Measurements from ENCODE around the gene C12orf43.

Gene C12orf43

DNA sequence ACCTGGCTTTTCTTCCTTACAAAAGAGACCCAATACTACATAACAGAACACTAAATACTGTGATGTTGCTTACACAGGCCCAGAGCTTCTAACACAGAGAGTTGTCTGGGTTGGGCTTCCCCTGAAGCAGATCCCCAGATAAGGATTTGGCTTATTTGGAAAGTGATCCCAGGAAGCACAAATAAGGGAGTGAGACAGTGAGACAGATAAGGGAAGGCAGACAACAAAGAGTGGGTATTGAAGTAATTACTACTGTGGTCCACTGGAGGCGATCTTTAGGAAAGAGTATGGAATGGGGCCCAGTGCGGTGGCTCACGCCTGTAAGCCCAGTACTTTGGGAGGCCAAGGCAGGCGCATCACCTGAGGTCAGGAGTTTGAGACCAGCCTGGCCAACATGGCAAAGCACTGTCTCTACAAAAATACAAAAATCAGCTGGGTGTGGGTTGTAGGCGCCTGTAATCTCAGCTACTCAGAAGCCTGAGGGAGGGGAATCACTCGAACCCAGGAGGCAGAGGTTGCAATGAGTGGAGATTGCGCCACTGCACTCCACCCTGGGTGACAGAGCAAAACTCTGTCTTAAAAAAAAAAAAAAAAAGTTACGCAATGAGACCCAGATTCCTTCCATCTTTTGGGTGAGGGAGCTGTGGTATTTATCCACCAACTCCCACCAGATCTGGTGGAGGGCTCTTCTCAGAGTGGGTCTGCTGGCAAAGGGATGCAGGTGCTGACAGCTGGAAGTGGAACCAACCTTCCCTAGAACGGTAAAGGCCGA, 10.2 kb upstream of the C12orf43 start:
- DNase-seq: no peak

DNA sequence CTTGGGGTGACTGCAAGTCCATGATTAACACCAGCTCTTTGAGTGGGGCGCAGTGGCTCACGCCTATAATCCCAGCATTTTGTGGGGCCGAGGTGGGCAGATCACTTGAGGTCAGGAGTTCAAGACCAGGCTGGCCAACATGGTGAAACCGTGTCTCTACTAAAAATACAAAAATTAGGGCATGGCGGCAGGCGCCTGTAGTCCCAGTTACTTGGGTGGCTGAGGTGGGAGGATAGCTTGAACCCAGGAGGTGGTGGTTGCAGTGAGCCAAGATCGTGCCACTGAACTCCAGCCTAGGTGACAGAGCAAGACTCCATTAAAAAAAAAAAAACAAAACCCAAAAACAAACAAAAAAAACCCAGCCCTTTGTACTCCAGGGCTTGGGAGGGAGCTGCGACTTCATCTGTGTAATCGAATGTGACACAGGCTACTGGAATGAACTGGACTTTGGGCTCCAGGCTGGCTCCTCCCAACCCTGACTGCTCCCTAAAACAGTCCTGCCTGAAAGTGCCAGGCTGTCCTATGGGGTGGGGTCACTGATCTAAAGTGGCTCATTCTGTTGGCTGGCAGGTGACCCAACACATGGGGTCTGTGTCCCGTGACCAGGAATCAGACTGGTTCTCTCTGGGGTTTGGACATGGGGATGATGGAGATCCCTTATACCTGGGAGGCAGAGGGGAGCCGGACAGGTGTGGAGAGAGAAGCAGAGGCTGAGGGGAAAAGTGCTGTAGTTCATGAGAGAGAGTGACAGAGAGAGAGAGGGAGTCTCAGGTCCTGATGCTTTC, 9.3 kb upstream of the C12orf43 start:
- no peak for DNase-seq

DNA sequence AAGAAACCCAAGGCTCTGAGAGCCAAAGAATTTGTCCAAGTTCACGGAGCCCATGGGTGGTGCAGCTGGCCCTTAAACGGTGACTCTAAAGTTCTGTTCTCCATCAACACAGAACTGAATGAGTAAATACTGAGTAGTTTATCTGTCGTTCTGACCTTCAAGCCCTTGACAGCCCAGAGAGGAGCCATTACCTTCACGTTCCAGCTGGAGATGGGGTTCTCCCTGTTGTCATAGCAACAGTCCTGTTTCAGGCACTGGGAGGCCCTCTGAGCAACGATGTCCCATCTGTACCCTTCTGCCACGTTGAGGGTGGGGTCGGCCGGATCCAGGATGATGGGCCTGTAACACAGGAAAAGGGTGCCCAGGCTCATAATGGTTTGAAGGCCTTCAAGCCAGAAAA, 7.5 kb upstream of the C12orf43 start:
- DNase-seq: no peak

DNA sequence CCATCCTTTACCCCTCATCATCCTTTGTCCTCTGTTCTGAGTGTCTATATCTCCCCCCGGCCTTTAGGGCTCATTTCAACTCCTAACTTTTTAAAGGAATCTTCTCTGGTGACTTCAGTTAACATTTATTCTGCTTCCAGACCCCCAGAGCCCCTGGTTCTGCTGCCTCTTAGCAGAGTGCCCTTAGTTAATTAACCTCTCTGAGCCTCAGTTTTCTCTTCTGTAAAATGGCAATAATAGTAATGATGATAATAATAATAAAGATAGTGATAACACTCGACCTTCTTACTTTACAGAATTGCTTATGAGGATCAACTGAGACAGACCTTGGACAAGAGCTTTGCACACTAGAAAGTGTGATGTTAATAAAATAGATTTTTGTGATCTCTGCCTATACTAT, 6.4 kb upstream of the C12orf43 start:
- no peak for DNase-seq

DNA sequence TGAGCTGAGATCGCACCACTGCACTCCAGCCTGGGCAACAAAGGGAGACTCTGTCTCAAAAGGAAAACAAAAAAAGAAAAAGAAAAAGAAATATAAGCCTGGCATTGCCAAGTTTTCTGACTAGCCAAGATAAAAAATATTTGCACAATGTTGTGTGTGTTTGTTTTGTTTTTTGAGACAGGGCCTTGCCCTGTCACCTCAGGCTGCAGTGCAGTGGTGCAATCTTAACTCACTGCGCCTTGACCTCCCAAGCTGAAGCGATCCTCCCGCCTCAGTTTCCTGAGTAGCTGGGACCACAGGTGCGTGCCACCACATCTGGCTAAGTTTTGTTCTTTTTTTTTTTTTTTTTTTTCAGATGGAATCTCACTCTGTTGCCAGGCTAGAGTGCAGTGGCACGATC, 5.5 kb upstream of the C12orf43 start:
- no peak for DNase-seq

DNA sequence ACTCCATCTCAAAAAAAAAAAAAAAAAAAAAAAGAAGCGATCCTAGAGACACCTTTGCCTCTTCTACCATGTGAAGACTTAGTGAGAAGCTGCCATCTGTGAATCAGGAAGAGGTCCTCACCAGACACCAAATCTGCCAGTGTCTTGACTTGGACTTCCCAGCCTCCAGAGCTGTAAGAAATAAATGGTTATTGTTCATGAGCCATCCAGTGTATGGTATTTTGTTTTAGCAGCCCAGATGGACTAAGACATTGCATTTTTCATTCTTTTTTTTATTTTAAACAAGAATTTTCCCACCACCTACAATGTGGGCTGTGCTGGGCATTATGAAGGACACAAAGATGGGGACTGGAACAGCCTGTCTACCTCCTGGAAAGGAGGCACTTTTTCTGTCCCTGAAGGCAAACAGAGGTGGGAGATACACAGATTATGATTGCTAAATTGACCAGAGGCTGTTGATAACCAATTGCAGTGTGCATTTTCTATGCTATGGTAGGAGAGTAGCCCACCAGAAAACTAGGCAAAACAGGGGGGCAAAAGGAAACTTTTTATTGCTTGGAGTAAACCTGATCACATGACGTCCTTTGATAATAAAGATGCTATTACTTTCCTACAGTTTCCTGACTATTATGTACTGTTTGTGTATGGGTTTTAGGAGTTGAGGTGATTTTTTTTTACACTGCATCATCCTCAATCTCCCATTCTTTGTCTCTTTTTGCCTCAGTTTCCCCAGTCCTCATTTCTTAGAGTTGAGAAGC, 2.8 kb upstream of the C12orf43 start:
- no peak for DNase-seq

DNA sequence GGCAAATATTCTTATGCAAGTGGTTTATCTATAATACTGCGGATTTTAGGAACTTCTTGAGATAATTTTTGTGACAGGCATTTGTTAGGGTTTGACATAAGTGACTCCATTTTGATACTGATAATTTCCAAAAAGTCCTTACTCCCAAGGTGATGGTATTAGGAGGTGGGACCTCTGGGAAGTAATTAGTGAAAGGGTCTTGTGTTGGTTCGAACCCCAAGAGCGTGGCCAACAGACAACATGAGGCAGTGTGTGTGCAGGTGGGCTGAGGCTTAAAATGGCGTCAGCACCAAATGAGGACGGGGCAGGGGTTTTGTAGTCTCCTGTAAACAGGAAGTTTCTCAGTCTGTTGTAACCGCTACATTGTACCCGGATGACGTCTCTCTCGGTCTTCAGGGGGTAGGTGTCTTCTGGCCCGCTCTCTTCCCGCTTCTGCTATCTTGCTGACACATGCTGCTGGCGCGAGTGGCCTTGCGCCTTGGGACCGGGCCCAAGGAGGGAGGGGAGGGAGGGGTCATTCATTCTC, 1.7 kb upstream of the C12orf43 start:
- no peak for DNase-seq

DNA sequence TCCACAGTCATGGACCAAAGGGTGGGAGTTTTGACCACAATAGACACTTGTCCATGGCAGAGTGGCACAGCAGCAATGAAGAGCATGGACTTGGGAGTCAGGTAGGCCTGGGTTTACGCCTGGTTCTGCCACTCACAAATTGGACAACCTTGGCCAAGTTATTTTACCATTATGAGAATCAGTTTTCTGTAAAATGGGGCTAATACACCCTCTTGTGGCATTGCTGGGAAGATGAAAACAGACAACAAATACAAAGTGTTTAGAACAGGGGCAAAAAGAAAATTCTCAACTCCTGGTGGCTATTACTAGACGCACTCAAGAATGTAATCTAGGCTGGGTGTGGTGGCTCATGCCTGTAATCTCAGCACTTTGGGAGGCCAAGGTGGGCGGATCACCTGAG, 2.6 kb downstream of the C12orf43 start:
- DNase-seq: no peak

DNA sequence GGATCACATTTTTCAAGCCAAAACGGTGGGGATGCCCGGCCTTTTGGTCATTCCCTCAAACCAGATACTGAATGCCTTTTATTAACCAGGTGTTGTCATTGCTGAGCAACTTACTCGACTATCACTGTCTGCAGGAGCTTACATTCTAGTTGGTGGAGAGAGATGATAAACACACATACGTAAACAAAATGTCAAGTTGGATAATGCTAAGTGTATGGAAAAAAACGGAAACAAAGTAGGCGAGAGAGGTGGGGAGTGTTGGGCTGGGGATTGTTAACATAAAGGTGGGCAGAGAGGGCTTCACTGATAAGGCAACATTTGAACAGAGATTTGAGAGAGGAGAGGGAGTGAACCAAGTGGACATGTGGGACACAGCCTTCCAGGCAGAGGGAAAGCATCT, 4.5 kb downstream of the C12orf43 start:
- no peak for DNase-seq

DNA sequence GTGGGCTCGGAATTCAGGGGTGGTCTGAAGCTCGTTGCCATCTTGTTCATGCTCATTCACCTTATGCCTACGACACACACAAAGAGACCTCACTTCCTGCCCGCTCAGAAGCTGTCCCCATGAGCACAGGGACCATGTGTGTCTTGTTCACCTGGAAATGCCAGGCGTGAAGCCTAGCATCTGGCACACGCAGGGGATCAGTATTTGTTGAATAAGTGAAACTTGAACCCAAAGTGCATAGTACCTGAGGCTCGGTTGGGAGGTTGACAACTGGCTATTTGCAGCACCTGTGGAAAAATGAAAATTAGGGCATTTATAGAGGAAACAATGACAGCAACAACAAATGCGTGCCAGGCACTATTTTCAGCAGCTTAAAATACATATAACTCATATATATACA, 5.4 kb downstream of the C12orf43 start:
- DNase-seq: no peak

DNA sequence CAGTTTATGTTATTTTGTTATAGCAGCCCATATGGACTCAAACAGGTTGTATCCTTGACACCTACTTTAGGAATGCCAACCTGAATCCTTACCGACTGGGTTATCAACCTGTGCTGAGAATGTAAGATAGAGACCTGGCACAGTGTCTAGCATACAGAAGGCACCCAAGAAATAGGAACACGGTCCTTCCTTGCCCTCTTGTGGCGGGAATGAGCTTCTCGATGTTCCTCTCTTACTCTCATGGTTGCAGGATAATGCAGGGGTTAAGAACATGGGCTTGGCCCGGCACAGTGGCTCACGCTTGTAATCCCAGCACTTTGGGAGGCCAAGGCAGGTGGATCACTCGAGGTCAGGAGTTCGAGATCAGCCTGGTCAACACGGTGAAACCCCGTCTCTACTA, 6.5 kb downstream of the C12orf43 start:
- DNase-seq: no peak

DNA sequence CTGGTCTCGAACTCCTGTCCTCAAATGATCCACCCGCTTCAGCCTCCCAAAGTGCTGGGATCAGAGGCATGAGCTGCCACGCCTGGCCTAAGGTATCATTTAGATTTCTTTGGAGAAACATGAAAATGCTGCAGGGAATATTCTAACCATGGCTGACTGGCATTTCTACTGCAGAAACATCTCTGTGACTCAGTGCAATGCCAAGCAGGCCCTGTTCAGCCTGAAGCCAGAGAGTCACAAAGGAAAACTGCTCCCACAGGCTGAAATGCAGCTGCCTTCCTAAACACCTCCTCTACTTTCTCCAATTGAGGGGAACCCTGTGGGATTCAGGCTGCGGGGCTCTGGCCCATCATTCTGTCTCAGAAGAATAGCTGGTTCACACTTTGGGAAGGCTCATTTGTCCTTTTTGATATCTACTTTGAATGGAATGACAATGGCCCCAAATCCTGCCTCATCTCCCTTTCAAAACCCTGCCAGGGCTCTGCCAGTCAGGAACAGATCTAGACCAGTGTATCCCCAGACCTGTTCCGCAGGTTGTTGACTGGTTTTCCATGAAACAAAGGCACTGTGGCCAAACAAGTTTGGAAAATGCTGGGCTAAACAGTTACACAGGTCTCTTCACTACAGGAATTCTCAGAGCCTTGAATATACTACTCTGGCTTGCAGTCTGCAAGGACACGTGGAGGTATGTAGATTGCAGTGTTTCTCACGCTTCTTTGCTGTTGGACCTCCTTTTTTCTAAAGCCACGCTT, 7.8 kb downstream of the C12orf43 start:
- no peak for DNase-seq

DNA sequence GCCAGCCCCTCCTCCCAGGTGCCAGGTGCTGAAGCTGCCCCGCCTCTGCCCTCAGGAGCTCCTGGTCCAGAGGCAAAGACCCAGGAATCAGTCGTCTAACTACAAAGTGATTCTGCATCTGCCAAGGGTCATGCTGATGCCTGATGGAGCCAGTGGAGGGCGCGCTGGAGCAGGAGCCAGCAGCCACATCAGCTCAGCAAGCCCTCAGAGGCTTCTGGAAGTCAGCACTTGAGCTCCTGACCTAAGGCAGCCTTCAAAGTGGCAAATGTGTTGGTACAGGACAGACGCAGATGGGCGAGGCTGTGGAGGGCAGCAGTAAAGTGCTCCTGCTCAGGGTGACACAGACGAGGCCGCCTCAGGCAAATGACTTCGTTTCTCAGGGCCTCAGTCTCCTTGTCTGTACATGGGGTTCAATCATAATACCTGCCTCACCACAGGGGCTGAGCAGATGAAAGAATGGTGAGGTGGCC, 10.9 kb downstream of the C12orf43 start:
- peak; percentile 54 for DNase-seq

DNA sequence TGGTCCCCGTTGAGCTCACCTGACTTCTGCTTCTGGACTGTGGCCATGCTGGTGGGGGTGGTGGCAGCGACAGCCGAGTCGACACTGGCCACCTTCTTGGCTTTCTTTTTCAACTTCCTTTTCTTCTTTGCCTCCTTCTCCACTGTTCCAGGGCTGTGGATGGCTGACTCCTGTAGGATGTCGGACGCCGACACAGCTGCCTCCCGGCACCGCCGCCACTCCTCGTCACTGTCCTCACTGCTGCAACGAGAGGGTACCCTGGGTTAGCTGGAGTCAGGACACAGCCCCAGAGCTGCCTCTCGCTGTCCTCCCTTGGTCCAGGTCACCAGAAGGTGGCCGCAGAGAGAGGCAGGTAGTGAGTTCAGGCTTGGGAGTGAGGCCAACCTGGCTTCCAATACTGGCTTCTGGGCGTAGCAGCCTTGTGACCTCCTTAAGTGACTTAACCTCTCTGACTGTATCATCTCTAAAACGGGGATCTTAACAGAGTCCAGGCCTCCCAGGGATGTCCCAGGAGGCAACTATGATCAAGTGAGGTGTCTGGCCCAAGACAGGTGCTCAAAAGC, 12.0 kb downstream of the C12orf43 start:
- DNase-seq: no peak

DNA sequence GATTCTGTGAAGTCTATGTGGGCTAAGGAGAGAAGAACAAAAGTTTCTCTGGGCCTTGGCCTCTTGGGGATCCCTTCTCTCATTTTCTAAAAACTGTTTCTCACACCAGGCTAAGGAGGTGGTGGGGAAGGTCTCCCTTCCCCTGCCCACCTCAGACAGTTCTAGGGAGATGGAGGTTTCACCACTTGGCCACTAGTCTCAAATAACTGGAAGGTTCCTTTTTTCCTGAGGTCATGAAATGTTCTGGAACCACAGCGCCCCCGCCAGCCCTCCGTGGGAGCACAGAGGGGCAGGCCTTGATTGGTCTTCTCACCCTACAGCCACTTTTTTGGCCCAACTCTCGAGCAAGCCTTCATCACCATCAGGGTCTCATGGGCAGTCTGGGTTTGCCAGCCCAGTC, 12.6 kb downstream of the C12orf43 start:
- DNase-seq: no peak

DNA sequence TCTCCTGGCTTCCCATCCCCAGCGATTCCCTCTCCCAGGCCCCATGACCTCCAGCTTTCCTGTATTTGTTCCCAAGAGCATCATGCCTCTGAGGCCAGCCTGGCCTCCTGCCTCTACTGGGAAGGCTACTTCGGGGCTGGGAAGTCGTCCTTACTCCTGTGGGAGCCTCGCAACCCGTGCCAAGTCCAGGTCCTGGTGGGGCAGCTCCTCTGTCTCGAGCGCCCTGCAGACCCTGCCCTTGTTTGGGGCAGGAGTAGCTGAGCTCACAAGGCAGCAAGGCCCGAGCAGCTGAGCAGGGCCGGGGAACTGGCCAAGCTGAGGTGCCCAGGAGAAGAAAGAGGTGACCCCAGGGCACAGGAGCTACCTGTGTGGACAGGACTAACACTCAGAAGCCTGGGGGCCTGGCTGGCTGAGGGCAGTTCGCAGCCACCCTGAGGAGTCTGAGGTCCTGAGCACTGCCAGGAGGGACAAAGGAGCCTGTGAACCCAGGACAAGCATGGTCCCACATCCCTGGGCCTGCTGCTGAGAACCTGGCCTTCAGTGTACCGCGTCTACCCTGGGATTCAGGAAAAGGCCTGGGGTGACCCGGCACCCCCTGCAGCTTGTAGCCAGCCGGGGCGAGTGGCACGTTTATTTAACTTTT, 14.3 kb downstream of the C12orf43 start:
- DNase-seq: no peak

DNA sequence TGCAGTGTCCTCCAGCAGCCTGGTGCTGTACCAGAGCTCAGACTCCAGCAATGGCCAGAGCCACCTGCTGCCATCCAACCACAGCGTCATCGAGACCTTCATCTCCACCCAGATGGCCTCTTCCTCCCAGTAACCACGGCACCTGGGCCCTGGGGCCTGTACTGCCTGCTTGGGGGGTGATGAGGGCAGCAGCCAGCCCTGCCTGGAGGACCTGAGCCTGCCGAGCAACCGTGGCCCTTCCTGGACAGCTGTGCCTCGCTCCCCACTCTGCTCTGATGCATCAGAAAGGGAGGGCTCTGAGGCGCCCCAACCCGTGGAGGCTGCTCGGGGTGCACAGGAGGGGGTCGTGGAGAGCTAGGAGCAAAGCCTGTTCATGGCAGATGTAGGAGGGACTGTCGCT, 15.2 kb downstream of the C12orf43 start:
- no peak for DNase-seq

DNA sequence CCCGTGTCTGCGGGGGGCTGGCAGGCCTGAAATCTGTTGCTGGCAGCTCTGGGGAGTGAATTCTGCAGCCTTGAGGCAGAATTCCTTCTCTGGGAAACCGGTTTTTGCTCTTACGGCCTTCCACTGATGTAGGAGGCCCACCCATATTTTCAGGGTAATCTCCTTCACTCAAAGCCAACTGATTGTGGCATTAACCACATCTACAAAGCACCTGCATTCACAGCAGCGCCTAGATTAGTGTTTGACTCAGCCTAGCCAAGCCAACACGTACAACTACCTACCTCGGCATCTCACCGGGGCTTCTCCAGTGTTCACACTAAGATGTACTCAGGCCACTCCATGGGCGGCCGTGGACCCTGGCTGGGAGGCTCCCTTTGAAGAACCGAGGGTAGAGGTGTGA, 15.8 kb downstream of the C12orf43 start:
- DNase-seq: no peak

DNA sequence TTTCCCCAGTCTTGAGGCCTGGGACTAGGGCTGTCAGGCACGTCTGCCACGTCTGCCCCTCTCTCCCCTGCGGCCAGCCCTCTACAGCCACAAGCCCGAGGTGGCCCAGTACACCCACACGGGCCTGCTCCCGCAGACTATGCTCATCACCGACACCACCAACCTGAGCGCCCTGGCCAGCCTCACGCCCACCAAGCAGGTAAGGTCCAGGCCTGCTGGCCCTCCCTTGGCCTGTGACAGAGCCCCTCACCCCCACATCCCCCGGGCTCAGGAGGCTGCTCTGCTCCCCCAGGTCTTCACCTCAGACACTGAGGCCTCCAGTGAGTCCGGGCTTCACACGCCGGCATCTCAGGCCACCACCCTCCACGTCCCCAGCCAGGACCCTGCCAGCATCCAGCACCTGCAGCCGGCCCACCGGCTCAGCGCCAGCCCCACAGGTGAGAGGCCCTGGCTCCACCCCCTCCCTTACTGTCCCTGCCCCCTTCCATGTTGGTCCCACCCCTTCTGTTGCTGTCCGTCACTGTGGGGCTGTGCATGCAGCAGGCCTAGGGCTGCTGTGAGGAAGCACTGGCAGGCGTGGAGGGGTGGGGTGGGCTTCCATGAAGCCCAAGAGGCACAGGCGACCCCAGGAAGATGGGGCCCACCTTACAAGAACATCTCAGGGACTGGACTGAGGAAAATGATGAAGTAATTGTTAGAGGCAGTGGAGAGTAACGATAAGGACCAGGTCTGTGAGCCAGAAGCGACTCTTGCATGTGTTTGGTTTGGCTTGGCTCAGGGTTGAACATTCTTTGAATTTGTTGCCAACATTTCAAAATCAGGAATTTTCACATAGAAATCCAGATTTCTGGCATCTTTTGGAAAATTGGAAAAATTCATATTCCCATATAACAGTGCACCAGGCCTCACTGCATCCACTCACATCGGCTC, 16.8 kb downstream of the C12orf43 start:
- DNase-seq: no peak

DNA sequence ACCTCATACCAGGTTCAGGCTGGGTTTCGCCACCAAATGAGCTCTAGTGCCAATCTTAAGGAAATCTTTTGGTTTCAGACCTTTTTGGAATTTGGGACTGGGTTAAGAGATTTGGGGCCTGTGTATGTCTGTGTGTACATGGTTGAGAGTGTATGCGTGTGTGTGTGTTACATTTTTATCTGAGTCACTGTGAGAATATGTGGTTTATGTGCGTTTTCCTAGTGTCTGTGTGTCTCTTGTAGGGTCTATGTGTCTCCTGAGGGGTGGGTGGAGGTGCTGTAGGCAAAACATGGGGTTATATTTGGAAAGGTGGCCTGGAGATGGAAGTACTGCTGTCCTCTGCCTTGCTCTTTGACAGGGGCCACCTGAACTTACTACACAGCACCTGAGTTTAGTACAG, 17.9 kb downstream of the C12orf43 start:
- DNase-seq: no peak

DNA sequence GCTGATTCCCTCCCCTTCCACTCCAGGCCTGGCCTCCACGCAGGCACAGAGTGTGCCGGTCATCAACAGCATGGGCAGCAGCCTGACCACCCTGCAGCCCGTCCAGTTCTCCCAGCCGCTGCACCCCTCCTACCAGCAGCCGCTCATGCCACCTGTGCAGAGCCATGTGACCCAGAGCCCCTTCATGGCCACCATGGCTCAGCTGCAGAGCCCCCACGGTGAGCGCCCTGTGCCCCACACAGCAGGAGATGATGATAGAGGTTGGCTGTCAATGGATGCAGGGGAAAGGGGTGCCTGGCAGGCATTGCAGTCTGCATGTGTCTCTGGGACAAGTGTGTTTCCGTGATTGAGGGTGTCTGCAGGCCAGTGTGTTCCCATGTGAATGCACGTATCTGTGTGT, 18.8 kb downstream of the C12orf43 start:
- DNase-seq: no peak
